ENCODE results near the gene TOR3A.
"Not testable (repeated sequence)": the region's sequence is repeated elsewhere in the genome, so short reads cannot be mapped to it uniquely, and the experiment has no call there.

The TOR3A gene, protein sequence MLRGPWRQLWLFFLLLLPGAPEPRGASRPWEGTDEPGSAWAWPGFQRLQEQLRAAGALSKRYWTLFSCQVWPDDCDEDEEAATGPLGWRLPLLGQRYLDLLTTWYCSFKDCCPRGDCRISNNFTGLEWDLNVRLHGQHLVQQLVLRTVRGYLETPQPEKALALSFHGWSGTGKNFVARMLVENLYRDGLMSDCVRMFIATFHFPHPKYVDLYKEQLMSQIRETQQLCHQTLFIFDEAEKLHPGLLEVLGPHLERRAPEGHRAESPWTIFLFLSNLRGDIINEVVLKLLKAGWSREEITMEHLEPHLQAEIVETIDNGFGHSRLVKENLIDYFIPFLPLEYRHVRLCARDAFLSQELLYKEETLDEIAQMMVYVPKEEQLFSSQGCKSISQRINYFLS

GRCh38 chr1:179081687-179082332 is at the start of gene TOR3A:
Gene TOR3A, plus strand, starts transcription at chr1:179082070. Its CDS starts 59 bp downstream, at chr1:179082129.
- DNase-seq (ENCODE audit: low spot score), result peak; percentile 89

GRCh38 chr1:179034720-179035119 is 47.1 kb upstream of the TOR3A start:
- DNase-seq (ENCODE audit: low spot score), result no peak

DNA sequence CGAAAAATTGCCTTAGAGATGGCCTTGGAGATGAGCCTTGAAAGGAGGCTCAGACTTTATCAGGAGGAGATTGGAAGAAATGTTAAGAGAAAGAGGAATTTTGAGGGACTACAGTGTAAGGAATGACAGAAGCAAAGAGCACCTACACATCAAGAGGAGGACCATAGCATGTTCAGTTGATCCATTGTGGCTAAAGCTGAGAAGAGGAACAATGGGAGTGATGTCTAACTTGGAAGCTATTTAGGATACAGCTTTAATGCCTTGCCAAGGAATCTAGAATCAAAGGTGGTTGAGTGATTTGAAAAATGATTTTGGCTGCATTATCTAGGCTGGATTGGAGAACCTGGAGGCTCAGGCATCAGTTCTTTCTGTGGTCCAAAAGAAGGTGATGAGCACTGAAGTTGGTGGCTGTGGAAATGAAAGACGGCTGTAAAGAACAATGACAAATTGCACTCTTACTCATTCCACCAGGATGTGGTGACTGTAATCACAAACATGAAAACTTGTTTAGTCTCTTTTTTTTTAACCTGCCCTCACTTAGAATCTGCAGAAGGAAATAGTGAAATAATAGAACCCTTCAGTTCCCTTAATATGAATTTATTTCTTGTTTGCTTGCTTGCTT is 44.9 kb upstream of the TOR3A start:
- no peak for DNase-seq (ENCODE audit: low spot score)

- DNase-seq (ENCODE audit: low spot score), result no peak
Measured at GRCh38 chr1:179038528-179039281, 43.2 kb upstream of the TOR3A start.

GRCh38 chr1:179039502-179040174 is 42.2 kb upstream of the TOR3A start:
- DNase-seq (ENCODE audit: low spot score), result not testable (repeated sequence)

DNA sequence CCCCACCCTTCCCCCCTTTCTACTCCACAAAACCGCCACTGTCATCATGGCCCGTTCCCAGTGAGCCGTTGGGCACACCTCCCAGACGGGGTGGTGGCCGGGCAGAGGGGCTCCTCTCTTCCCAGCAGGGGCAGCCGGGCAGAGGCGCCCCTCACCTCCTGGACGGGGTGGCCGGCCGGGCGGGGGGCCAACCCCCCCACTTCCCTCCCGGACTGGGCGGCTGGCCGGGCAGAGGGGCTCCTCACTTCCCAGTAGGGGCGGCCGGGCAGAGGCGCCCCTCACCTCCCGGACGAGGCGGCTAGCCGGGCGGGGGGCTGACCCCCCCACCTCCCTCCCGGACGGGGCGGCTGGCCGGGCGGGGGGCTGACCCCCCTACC is 41.7 kb upstream of the TOR3A start:
- DNase-seq (ENCODE audit: low spot score), result not testable (repeated sequence)

DNA sequence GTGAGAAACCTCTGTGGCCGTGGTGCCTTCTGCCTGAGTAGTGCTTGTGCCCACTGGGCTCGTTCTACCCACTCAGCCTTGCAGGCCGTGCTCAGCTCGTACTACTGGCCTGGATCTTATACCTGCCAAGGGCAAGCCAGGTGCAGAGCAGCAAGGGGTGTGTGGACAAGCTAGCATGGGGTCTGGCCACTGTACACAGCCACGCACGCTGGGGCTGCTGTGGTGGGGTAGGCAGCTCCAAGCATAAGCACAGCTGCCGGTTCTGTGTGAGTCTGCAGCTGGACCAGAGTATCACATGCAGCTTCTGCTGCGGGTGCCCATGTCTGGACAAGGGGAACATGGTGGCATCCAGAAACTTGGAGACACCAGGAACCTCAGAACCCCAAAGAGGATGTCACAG is 39.8 kb upstream of the TOR3A start:
- DNase-seq (ENCODE audit: low spot score), result no peak

GRCh38 chr1:179042700-179043099 is 39.2 kb upstream of the TOR3A start:
- no peak for DNase-seq (ENCODE audit: low spot score)

DNA sequence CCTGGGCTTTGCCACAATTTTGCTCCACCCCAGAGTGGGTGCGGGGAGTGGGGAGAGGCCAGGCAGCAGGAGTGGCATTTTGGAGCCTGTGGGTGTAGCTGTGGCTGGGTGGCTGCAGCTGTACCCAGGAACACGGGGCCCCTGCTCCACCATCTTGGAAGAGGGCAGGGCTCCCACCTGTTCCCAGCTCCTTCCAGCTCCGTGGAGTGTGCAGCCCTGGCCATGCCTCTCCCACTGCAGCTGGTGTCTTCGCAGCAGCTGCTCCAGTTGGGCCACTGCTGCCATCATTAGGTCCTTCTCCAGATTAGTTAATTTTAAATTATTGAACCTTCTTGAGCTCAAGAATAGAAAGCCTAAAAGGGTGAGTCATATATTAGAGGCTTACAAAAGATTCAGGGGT is 38.6 kb upstream of the TOR3A start:
- no peak for DNase-seq (ENCODE audit: low spot score)

DNA sequence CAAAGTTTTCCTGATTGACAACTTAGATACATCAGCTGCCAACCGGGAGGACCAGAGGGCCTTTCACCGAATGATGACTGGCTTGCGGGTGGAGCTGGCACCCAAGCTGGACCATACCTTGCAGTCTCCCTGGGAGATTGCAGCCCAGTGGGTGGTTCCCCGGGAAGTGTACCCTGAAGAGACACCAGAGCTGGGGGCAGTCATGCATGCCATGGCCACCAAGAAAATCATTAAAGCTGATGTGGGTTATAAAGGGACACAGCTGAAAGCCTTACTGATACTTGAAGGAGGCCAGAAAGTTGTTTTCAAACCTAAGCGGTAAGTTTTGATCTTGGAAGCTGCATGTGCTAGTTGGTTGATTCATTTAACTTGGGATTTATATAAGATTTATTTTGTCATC is 38.0 kb upstream of the TOR3A start:
- no peak for DNase-seq (ENCODE audit: low spot score)

GRCh38 chr1:179046808-179047635 is 34.8 kb upstream of the TOR3A start:
- no peak for DNase-seq (ENCODE audit: low spot score)

DNA sequence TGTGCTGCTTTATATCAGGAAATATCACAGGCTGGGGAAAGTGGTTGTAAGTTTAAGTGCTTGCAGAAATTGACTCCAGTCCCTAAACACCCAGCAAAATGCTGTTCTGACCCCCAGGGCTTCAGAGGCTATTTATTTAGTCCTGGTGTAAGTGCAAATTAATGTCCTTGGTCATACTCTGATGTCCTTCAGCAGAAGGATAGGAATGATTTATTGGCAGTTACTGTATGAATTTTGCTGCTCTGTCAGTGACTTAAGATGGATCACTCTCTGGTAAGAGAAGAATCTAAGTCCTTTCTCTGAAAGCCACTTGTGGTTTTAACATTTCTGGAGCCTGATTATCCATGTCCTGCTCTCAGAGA is 34.3 kb upstream of the TOR3A start:
- no peak for DNase-seq (ENCODE audit: low spot score)

DNA sequence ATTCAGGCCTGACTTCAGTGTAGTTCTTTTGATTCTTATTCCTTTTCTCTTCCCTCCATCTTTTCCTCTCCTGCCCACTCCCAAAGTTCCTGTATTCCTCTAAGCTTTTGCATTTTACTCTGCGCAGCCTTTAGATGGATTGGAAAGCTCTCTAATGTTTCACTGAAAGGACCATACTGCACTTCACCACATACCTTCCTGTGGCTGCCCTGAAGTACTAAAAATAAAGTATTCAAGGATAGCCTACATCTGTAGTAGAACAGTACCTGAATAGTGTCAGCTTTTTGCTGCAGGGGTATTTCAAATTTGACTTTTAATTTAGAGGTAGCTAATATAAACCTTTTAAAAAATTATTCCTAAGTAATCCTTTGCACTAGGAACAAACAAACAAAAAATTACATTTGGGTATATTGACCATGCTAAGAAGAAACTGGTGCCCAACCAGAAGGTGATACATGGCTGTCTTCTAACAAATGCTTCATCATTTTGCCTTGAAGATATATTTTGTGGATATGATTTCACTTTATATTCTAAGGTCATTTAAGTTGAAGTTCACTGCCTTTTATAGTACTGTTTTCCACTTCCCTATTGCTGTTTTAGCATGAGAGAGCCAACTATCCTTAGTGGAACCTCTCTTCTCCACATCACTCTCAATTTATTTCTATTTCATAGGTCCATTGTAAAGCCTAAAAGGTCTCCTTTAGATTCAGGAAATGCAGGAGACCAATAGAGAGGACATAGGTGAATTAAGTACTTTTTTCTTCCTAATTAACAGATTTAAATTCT is 33.3 kb upstream of the TOR3A start:
- no peak for DNase-seq (ENCODE audit: low spot score)

GRCh38 chr1:179052776-179053175 is 29.1 kb upstream of the TOR3A start:
- no peak for DNase-seq (ENCODE audit: low spot score)

- DNase-seq (ENCODE audit: low spot score), result no peak
Measured at GRCh38 chr1:179053486-179053885, 28.4 kb upstream of the TOR3A start.

DNA sequence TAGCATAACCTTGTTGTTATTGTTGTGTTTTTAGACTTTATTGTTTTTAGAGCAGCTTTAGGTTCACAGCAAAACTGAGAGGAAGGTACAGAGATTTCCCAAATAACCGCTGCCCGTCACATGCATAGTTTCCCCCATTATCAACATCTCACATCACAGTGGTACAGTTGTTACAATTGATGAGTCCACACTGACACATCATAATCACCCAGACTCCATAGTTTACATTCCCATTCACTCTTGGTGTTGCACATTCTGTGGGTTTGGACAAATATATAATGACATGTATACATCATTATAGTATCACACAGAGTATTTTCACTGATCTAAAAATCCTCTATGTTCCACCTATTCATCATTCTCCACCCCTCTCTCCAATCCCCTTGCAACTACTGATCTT is 25.9 kb upstream of the TOR3A start:
- no peak for DNase-seq (ENCODE audit: low spot score)

GRCh38 chr1:179058487-179059483 is 23.1 kb upstream of the TOR3A start:
- no peak for DNase-seq (ENCODE audit: low spot score)

DNA sequence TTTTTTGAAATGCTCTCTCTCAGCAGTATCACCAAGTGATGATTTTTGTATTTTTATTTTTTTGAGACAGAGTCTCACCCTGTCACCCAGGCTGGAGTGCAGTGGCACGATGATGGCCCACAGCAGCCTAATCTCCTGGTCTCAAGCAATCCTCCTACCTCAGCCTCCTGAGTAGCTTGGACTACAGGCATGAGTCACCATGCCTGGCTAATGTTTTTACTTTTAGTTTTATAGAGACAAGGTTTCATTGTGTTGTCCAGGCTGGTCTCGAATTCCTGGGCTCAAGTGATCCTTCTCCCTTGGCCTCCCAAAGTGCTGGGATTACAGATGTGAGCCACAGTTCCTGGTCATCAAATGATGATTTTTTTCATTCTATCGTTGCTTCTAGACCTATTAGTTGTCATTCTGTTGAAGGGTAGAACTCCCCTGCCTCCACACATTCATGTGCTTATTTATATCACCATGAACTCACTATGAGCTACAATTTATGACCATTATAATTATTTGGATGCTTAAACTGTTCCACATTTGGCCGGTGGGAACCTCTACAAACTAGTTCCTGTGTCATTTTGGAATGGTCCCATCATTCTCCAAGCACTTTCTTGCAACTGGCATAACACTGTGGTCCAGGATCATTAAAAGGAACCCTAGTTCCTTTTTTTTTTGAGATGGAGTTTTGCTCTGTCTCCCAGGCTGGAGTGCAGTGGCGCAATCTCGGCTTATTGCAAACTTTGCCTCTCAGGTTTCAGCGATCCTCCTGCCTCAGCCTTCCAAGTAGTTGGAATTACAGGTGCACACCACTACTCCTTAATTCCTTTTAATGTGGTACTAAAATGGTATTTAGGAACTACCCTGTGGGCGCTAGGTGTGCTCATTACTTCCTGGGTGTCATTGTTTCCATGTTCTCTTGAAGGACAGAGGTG is 20.2 kb upstream of the TOR3A start:
- no peak for DNase-seq (ENCODE audit: low spot score)

All from HuH-7 (cell line).